ENCODE data around the gene FYB2. TPM values are rescaled to one million over a fixed set of nuclear protein-coding genes. Genes with fewer than 3 reads are reported as not detected.

The FYB2 gene
- total RNA-seq, 2 donors from 2014 or later, result not detected

DNA sequence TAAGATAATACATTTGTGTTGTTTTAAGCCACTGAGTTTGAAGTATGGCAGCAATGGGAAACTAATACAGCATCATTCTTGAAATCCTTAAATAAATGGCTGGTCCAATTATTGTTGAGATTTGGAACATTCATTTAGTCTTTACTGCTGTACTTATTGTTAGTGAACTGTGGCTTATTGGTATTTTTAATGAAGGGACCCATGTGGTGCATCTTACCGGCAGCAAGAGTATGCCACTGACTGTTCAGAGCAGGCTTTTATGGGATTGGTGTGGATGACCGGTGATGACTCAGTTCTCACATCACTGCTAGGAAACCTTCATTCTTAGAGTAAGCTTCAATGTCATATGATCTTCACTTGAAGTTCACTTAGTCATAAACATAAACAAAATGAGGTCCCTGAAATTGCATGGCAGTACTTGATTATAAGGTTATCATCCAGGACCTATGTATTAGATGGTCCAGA lies 142.6 kb downstream of the FYB2 start:
- no peak overlapping the region for H3K4me3 ChIP-seq
- no peaks in the 10 kb centered on the region for H3K36me3 ChIP-seq
- H3K27ac ChIP-seq, result no peak overlapping the region
- DNase-seq (ENCODE audit: low spot score), result no peak
- H3K9me3 ChIP-seq, result no peaks in the 10 kb centered on the region
- no peaks in the 10 kb centered on the region for H3K4me1 ChIP-seq (ENCODE audit: control insufficient read depth in 1 of 2, low read depth in 2 of 2)
- no peaks in the 10 kb centered on the region for H3K27me3 ChIP-seq (replicated peaks; ENCODE audit: insufficient read depth)
- TF ChIP-seq, protein P1, sequence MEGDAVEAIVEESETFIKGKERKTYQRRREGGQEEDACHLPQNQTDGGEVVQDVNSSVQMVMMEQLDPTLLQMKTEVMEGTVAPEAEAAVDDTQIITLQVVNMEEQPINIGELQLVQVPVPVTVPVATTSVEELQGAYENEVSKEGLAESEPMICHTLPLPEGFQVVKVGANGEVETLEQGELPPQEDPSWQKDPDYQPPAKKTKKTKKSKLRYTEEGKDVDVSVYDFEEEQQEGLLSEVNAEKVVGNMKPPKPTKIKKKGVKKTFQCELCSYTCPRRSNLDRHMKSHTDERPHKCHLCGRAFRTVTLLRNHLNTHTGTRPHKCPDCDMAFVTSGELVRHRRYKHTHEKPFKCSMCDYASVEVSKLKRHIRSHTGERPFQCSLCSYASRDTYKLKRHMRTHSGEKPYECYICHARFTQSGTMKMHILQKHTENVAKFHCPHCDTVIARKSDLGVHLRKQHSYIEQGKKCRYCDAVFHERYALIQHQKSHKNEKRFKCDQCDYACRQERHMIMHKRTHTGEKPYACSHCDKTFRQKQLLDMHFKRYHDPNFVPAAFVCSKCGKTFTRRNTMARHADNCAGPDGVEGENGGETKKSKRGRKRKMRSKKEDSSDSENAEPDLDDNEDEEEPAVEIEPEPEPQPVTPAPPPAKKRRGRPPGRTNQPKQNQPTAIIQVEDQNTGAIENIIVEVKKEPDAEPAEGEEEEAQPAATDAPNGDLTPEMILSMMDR (IDR thresholded peaks at IDR 0.05), result no peak
- ATAC-seq (ENCODE audit: insufficient number of reproducible peaks, low FRiP score, low read depth), result no peak

- no peak for ATAC-seq (ENCODE audit: insufficient number of reproducible peaks, low FRiP score, low read depth)
- no peak for DNase-seq (ENCODE audit: low spot score)
- H3K27ac ChIP-seq, result no peak overlapping the region
These were observed 143.4 kb downstream of the FYB2 start for GRCh38 chr1:56675763-56676162.

DNA sequence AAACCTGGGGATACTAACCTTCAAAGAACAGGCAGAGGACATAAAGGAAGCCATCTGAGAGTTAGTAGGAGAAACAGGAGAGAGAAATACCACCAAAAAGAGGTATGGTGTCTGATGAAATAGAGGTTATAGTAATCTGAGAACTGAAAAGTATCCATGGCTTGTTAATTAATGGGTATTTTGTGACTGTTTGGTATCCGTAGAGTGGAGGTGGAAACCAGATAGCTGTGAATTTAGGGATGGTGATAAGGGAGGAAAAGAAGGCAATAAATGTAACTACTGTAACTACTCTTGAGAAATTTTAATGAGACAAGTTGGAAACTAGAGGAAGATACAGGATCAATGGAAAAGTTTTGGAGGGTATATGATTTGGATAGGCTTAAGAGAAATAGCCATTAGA lies 146.6 kb downstream of the FYB2 start:
- no peak for ATAC-seq (ENCODE audit: insufficient number of reproducible peaks, low FRiP score, low read depth)
- no peak for DNase-seq (ENCODE audit: low spot score)
- H3K4me1 ChIP-seq (ENCODE audit: control insufficient read depth in 1 of 2, low read depth in 2 of 2), result no peaks in the 10 kb centered on the region

More at GRCh38 chr1:56675763-56676162, 143.4 kb downstream of the FYB2 start:
- Histone ChIP-seq H3K4me3 (no peak overlapping the region), H3K4me1 (ENCODE audit: control insufficient read depth in 1 of 2, low read depth in 2 of 2) (no peaks in the 10 kb centered on the region), H3K27me3 (replicated peaks; ENCODE audit: insufficient read depth) (no peaks in the 10 kb centered on the region), H3K36me3 (no peaks in the 10 kb centered on the region), H3K9me3 (no peaks in the 10 kb centered on the region)
- TF ChIP-seq, protein P1 (IDR thresholded peaks at IDR 0.05), result no peak

DNA sequence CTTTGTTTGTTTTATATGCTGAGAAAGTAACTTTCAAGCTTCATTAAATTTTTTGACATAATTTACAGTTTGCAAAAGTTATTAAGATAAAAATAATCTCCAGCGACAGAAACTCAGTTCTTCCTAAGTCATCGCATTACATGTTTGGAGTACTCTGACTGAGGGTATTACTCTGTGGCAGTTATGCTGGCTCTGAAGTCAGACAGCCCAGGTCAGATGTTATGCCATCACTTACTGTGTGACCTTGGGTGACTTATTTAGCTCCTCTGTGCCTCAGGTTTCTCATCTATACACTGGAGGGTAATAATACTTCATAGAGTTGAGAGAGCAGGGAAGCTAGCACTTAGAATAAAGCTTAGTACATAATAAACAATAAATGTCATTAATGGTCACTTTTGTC lies 147.7 kb downstream of the FYB2 start:
- Histone ChIP-seq H3K36me3 (no peaks in the 10 kb centered on the region), H3K27me3 (replicated peaks; ENCODE audit: insufficient read depth) (no peaks in the 10 kb centered on the region), H3K27ac (no peak overlapping the region), H3K4me1 (ENCODE audit: control insufficient read depth in 1 of 2, low read depth in 2 of 2) (no peaks in the 10 kb centered on the region), H3K4me3 (no peak overlapping the region), H3K9me3 (no peaks in the 10 kb centered on the region)
- DNase-seq (ENCODE audit: low spot score), result no peak
- TF ChIP-seq, protein P1 (IDR thresholded peaks at IDR 0.05), result no peak
- ATAC-seq (ENCODE audit: insufficient number of reproducible peaks, low FRiP score, low read depth), result no peak

More for the DNA sequence above, 146.6 kb downstream of the FYB2 start:
- no peaks in the 10 kb centered on the region for H3K27me3 ChIP-seq (replicated peaks; ENCODE audit: insufficient read depth)
- no peak overlapping the region for H3K4me3 ChIP-seq
- H3K27ac ChIP-seq, result no peak overlapping the region
- no peaks in the 10 kb centered on the region for H3K9me3 ChIP-seq
- no peaks in the 10 kb centered on the region for H3K36me3 ChIP-seq
- TF ChIP-seq, protein P1 (IDR thresholded peaks at IDR 0.05), result no peak

DNA sequence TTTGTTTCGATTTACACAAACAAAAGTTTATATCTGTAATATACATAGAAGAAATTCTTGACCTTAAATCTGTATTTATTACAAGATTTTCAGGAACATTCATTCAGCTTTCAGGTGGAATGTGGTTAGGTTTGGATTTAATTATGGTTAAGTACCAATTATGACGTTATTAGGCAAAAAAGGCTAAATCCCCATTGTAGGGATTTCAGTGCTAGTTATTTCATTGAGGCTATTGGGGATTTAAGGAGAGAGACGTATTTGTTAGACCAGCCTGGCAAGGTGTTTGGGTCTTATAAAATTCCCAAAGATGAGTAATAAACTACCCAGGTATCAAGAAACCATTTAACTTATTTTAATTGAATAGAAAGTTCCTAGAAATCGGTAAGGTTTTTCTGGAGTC lies 148.1 kb downstream of the FYB2 start:
- TF ChIP-seq, protein P1 (IDR thresholded peaks at IDR 0.05), result no peak
- no peak for ATAC-seq (ENCODE audit: insufficient number of reproducible peaks, low FRiP score, low read depth)
- DNase-seq (ENCODE audit: low spot score), result no peak
- H3K4me1 ChIP-seq (ENCODE audit: control insufficient read depth in 1 of 2, low read depth in 2 of 2), result no peaks in the 10 kb centered on the region
- no peak overlapping the region for H3K27ac ChIP-seq
- H3K4me3 ChIP-seq, result no peak overlapping the region
- H3K27me3 ChIP-seq (replicated peaks; ENCODE audit: insufficient read depth), result no peaks in the 10 kb centered on the region
- H3K9me3 ChIP-seq, result no peaks in the 10 kb centered on the region
- no peaks in the 10 kb centered on the region for H3K36me3 ChIP-seq
